CD14-positive monocyte (primary cell): ENCODE data around the gene SPOPL. TPM values are rescaled to one million over a fixed set of nuclear protein-coding genes. Genes with fewer than 3 reads are reported as not detected.
"Not testable (repeated sequence)": the region's sequence is repeated elsewhere in the genome, so short reads cannot be mapped to it uniquely, and the experiment has no call there.

ENCODE experiments used
- DNase-seq, 3 donors: peaks; one replicate each; pipeline ENCODE4 v3.0.0-alpha.2; 2011 to 2022
- H2AFZ ChIP-seq: 2 replicates; pipeline ENCODE4 v1.6.0; 2012; ENCODE audit warnings: mild to moderate bottlenecking, low read depth, low read length, inconsistent platforms; ENCODE audit not compliant: insufficient read depth, poor library complexity, severe bottlenecking
- H3K27ac ChIP-seq, 2 donors: 1 replicate in 1 of 2; 2 replicates in 1 of 2; pipeline ENCODE4 v1.5.1; 2012 to 2013; ENCODE audit warnings: low read length in 2 of 2, control low read depth in 1 of 2, inconsistent platforms in 1 of 2, low read depth in 1 of 2, mild to moderate bottlenecking in 1 of 2
- H3K27me3 ChIP-seq, 2 donors: one replicate each; pipeline versions ENCODE4 v1.6.0 to v1.6.1; 2011 to 2013; ENCODE audit warnings: low read length in 2 of 2; ENCODE audit not compliant: control insufficient read depth in 2 of 2, insufficient read depth in 2 of 2
- H3K36me3 ChIP-seq, 2 donors: replicated peaks in 1 of 2; 1 replicate in 1 of 2; 2 replicates in 1 of 2; pipeline versions ENCODE4 v1.5.1 to v1.6.1; 2012 to 2013; ENCODE audit warnings: low read length in 2 of 2, control low read depth in 1 of 2, inconsistent platforms in 1 of 2, mild to moderate bottlenecking in 1 of 2; ENCODE audit not compliant: insufficient read depth in 2 of 2, control insufficient read depth in 1 of 2
- H3K4me1 ChIP-seq, 2 donors: 1 replicate in 1 of 2; 2 replicates in 1 of 2; pipeline versions ENCODE4 v1.5.1 to v1.6.1; 2012 to 2013; ENCODE audit warnings: low read length in 2 of 2, control low read depth in 1 of 2, inconsistent platforms in 1 of 2, mild to moderate bottlenecking in 1 of 2, moderate library complexity in 1 of 2; ENCODE audit not compliant: insufficient read depth in 2 of 2, control insufficient read depth in 1 of 2
- H3K4me2 ChIP-seq: replicated peaks from 2 replicates; pipeline ENCODE3; 2012; ENCODE audit warnings: low read length, moderate library complexity, mild to moderate bottlenecking; ENCODE audit not compliant: poor library complexity, severe bottlenecking; ENCODE audit errors: extremely low read depth
- H3K4me3 ChIP-seq, 3 experiments: fragments of 200-600 bp in 1 of 3; sonication (generic) in 1 of 3; replicated peaks in 1 of 3; 1 replicate in 2 of 3; 2 replicates in 1 of 3; pipeline ENCODE4 v1.5.1; 2011 to 2013; ENCODE audit warnings: low read length in 3 of 3, mild to moderate bottlenecking in 3 of 3, control low read depth in 2 of 3, low read depth in 2 of 3, inconsistent platforms in 1 of 3, moderate library complexity in 1 of 3
- H3K79me2 ChIP-seq: 2 replicates; pipeline ENCODE4 v1.6.0; 2012; ENCODE audit warnings: mild to moderate bottlenecking, control low read depth, inconsistent platforms, low read length, moderate library complexity; ENCODE audit not compliant: insufficient read depth
- H3K9ac ChIP-seq: 2 replicates; pipeline ENCODE4 v1.6.0; 2017; ENCODE audit warnings: low read length, mild to moderate bottlenecking; ENCODE audit not compliant: insufficient read depth, poor library complexity, severe bottlenecking
- H3K9me3 ChIP-seq, 2 donors: replicated peaks in 1 of 2; 1 replicate in 1 of 2; 2 replicates in 1 of 2; pipeline versions ENCODE4 v1.5.1 to v1.6.1; 2012 to 2013; ENCODE audit warnings: low read length in 2 of 2, control low read depth in 1 of 2; ENCODE audit not compliant: control insufficient read depth in 1 of 2, insufficient read depth in 1 of 2
- H4K20me1 ChIP-seq: 2 replicates; pipeline ENCODE4 v1.6.0; 2012; ENCODE audit warnings: mild to moderate bottlenecking, low read length, control low read depth, moderate library complexity; ENCODE audit not compliant: insufficient read depth
- H3K27ac Mint-ChIP-seq, 7 donors: one replicate each; pipeline ENCODE4 v1.8.0; 2020; ENCODE audit warnings: mild to moderate bottlenecking in 7 of 7, mixed read lengths in 7 of 7, moderate library complexity in 6 of 7, inconsistent platforms in 2 of 7
- H3K27me3 Mint-ChIP-seq, 3 donors: one replicate each; pipeline ENCODE4 v1.8.0; 2021 to 2022; ENCODE audit warnings: low read depth in 3 of 3, mild to moderate bottlenecking in 3 of 3, mixed read lengths in 3 of 3, moderate library complexity in 3 of 3, inconsistent platforms in 1 of 3
- H3K36me3 Mint-ChIP-seq, 2 donors: one replicate each; pipeline ENCODE4 v1.8.0; 2020; ENCODE audit warnings: mixed read lengths in 2 of 2, inconsistent platforms in 1 of 2, mild to moderate bottlenecking in 1 of 2
- H3K4me1 Mint-ChIP-seq: one replicate; pipeline ENCODE4 v1.8.0; 2020; ENCODE audit warnings: mild to moderate bottlenecking, mixed read lengths
- H3K4me3 Mint-ChIP-seq, 2 donors: one replicate each; pipeline ENCODE4 v1.8.0; 2020; ENCODE audit warnings: mild to moderate bottlenecking in 2 of 2, mixed read lengths in 2 of 2, moderate library complexity in 1 of 2
- H3K9me3 Mint-ChIP-seq, 7 donors: one replicate each; pipeline ENCODE4 v1.8.0; 2020 to 2022; ENCODE audit warnings: mixed read lengths in 7 of 7, mild to moderate bottlenecking in 6 of 7, moderate library complexity in 6 of 7, inconsistent platforms in 2 of 7
- WGBS: methylation state at CpG from one replicate; pipeline ENCODE4 v1.1.5; 2013; ENCODE audit warnings: missing lambda C conversion rate; ENCODE audit not compliant: insufficient coverage; 5-methylcytosine and 5-hydroxymethylcytosine counted together
- intact Hi-C, 2 donors: fragments of 100-400 bp; cut with micrococcal nuclease; formaldehyde crosslinking; loops; one replicate each; pipeline versions ENCODE4 v1.15.0 to v1.15.1; 2023
- polyA plus RNA-seq, 3 donors: library from polyadenylated mRNA; depleted of rRNA in 1 of 3; unstranded in 2 of 3; stranded (reverse) in 1 of 3; fragments of 300-500 nt in 2 of 3; fragments of >200 nt in 1 of 3; fragmentation: Illumina TruSeq in 2 of 3; gene quantifications; 1 replicate in 2 of 3; 2 replicates in 1 of 3; pipeline ENCODE4 v1.2.3, GENCODE V29; 2012 to 2021
- TF ChIP-seq, protein P1 (sequence below): fragments of 200-600 bp; IDR thresholded peaks from one replicate; pipeline ENCODE4 v1.8.0; 2022; ENCODE audit warnings: antibody characterized with exemption, mild to moderate bottlenecking

Gene SPOPL
- polyA plus RNA-seq, 3 donors = 13.1 to 22.4 (median 18.1) TPM

DNA sequence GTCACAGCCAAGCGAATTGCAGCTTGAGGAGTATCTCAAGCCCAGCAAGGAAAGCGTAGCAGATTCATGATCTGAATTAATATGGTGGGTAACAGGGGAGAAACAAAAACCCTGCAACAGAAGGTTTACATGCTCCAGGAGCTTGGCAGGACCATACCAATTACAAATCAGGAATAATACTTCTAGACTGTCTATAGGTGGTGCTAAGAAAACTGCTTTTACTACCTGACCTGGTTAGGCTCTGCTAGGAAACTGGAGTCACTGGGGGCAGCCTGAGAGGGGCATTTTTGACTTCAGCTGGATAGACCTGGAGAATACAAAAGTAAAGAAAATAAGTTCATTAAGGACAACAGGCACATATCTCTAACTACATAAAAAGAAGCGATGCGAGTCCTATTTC lies 24.6 kb upstream of the SPOPL start:
- 100% methylated on average over 1 of the region's 4 CpGs for WGBS

DNA sequence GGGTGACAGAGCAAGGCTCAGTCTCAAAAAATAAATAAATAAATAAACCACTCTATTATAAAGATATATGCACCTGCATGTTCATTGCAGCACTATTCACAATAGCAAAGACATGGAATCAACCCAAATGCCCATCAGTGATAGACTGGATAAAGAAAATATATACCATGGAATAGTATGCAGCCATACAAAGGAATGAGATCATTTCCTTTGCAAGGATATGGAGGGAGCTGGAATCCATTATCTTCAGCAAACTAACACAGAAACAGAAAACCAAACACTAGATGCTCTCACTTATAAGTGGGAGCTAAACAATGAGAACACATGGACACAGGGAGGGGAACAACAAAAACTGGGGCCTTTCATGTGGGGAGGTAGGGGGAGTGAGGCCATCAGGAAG lies 18.8 kb upstream of the SPOPL start:
- H3K27ac Mint-ChIP-seq, H3K4me3 ChIP-seq, H3K4me1 Mint-ChIP-seq, H3K79me2 ChIP-seq, H2AFZ ChIP-seq, H3K27ac ChIP-seq, H3K27me3 ChIP-seq, H3K4me2 ChIP-seq, H3K36me3 ChIP-seq, H3K36me3 Mint-ChIP-seq, H3K4me3 Mint-ChIP-seq, DNase-seq, H3K9me3 Mint-ChIP-seq, intact Hi-C loops, H3K9ac ChIP-seq, H4K20me1 ChIP-seq, H3K27me3 Mint-ChIP-seq, H3K4me1 ChIP-seq, H3K9me3 ChIP-seq: not testable (repeated sequence)

More for the DNA sequence above, 24.6 kb upstream of the SPOPL start:
- Histone ChIP-seq H3K4me2 (no peak overlapping the region), H3K27ac (no peak overlapping the region), H3K9ac (no peak overlapping the region), H3K79me2 (no peaks in the 10 kb centered on the region), H3K4me1 (peaks cover 17 to 24% of the 10 kb centered on the region in 2 donors), H2AFZ (no peak overlapping the region), H3K4me3 (no peak overlapping the region), H3K9me3 (no peaks in the 10 kb centered on the region), H3K27me3 (no peaks in the 10 kb centered on the region), H4K20me1 (no peaks in the 10 kb centered on the region), H3K36me3 (no peaks in the 10 kb centered on the region)
- Mint-ChIP-seq H3K9me3 (peaks cover 0 to 4% (median 0%) of the 10 kb centered on the region in 7 donors), H3K36me3 (peaks cover 0 to 2% of the 10 kb centered on the region in 2 donors), H3K4me1 (peaks cover 25% of the 10 kb centered on the region), H3K27ac (peak overlapping the region in 4 of 7 donors; percentile 9 to 67 (median 48)), H3K4me3 (no peak overlapping the region), H3K27me3 (no peaks in the 10 kb centered on the region)
- intact Hi-C loops = no loop called here
- no peak for DNase-seq
- TF ChIP-seq, protein P1, sequence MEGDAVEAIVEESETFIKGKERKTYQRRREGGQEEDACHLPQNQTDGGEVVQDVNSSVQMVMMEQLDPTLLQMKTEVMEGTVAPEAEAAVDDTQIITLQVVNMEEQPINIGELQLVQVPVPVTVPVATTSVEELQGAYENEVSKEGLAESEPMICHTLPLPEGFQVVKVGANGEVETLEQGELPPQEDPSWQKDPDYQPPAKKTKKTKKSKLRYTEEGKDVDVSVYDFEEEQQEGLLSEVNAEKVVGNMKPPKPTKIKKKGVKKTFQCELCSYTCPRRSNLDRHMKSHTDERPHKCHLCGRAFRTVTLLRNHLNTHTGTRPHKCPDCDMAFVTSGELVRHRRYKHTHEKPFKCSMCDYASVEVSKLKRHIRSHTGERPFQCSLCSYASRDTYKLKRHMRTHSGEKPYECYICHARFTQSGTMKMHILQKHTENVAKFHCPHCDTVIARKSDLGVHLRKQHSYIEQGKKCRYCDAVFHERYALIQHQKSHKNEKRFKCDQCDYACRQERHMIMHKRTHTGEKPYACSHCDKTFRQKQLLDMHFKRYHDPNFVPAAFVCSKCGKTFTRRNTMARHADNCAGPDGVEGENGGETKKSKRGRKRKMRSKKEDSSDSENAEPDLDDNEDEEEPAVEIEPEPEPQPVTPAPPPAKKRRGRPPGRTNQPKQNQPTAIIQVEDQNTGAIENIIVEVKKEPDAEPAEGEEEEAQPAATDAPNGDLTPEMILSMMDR = no peak
